H9 (cell line): ENCODE data around the gene COL4A2. TPM values are rescaled to one million over a fixed set of nuclear protein-coding genes. Genes with fewer than 3 reads are reported as not detected.

Source experiments
- DNase-seq: peaks from one replicate; pipeline ENCODE4 v3.0.0-alpha.2; 2017
- H2AFZ ChIP-seq: one replicate; pipeline ENCODE4 v1.6.1; 2013; ENCODE audit warnings: mild to moderate bottlenecking, low read length, control low read depth, moderate library complexity
- H2AK5ac ChIP-seq: 2 replicates; pipeline ENCODE4 v1.6.1; 2013; ENCODE audit warnings: low read length, control low read depth, mixed read lengths; ENCODE audit not compliant: insufficient read length
- H2BK120ac ChIP-seq: one replicate; pipeline ENCODE4 v1.6.1; 2013; ENCODE audit warnings: low read depth, mild to moderate bottlenecking, low read length, control low read depth, inconsistent platforms; ENCODE audit not compliant: poor library complexity, severe bottlenecking
- H2BK12ac ChIP-seq: 2 replicates; pipeline ENCODE4 v1.6.1; 2013; ENCODE audit warnings: low read length, control low read depth, mixed read lengths, low read depth; ENCODE audit not compliant: insufficient read length
- H2BK15ac ChIP-seq: 2 replicates; pipeline ENCODE4 v1.6.1; 2013; ENCODE audit warnings: low read depth, low read length, control low read depth
- H2BK20ac ChIP-seq: one replicate; pipeline ENCODE4 v1.6.1; 2013; ENCODE audit warnings: low read depth, mild to moderate bottlenecking, low read length, control low read depth, inconsistent platforms; ENCODE audit not compliant: poor library complexity, severe bottlenecking
- H2BK5ac ChIP-seq: 2 replicates; pipeline ENCODE4 v1.6.1; 2013; ENCODE audit warnings: low read length, control low read depth, mixed read lengths; ENCODE audit not compliant: insufficient read length
- H3K14ac ChIP-seq: 2 replicates; pipeline ENCODE4 v1.6.1; 2013; ENCODE audit warnings: low read length, control low read depth; ENCODE audit not compliant: insufficient read depth
- H3K18ac ChIP-seq: 2 replicates; pipeline ENCODE4 v1.6.1; 2013; ENCODE audit warnings: low read depth, mild to moderate bottlenecking, mixed read lengths, low read length, control low read depth; ENCODE audit not compliant: insufficient read length
- H3K23ac ChIP-seq: 2 replicates; pipeline ENCODE4 v1.6.1; 2013; ENCODE audit warnings: low read length, control low read depth, mixed read lengths, low read depth; ENCODE audit not compliant: insufficient read length
- H3K23me2 ChIP-seq: 2 replicates; pipeline ENCODE4 v1.6.1; 2013; ENCODE audit warnings: low read depth, mild to moderate bottlenecking, mixed read lengths, low read length, control low read depth; ENCODE audit not compliant: insufficient read length, poor library complexity, severe bottlenecking
- H3K27ac ChIP-seq: 2 replicates; pipeline ENCODE4 v1.5.1; 2013; ENCODE audit warnings: low read length, control low read depth, mixed read lengths, low read depth; ENCODE audit not compliant: insufficient read length
- H3K27me3 ChIP-seq: 2 replicates; pipeline ENCODE4 v1.6.1; 2013; ENCODE audit warnings: low read length, control low read depth, inconsistent platforms; ENCODE audit not compliant: insufficient read depth
- H3K4ac ChIP-seq: 2 replicates; pipeline ENCODE4 v1.6.1; 2013; ENCODE audit warnings: low read depth, mild to moderate bottlenecking, control low read depth, inconsistent platforms, low read length, moderate library complexity
- H3K4me1 ChIP-seq: 2 replicates; pipeline ENCODE4 v1.6.1; 2013; ENCODE audit warnings: low read length, control low read depth, inconsistent platforms; ENCODE audit not compliant: insufficient read depth
- H3K4me2 ChIP-seq: 2 replicates; pipeline ENCODE4 v1.6.1; 2013; ENCODE audit warnings: low read length, control low read depth, mixed read lengths; ENCODE audit not compliant: insufficient read length, insufficient read depth
- H3K56ac ChIP-seq: 2 replicates; pipeline ENCODE4 v1.6.1; 2013; ENCODE audit warnings: low read depth, mild to moderate bottlenecking, mixed read lengths, low read length, control low read depth; ENCODE audit not compliant: insufficient read length
- H3K79me1 ChIP-seq: 2 replicates; pipeline ENCODE4 v1.6.1; 2013; ENCODE audit warnings: low read depth, mild to moderate bottlenecking, moderate library complexity, low read length, control low read depth, inconsistent platforms; ENCODE audit not compliant: insufficient read depth, poor library complexity, severe bottlenecking
- H3K79me2 ChIP-seq: 2 replicates; pipeline ENCODE4 v1.6.1; 2013; ENCODE audit warnings: low read length, control low read depth, inconsistent platforms; ENCODE audit not compliant: insufficient read depth
- H3K9ac ChIP-seq: 2 replicates; pipeline ENCODE4 v1.6.1; 2013; ENCODE audit warnings: low read length, control low read depth, mixed read lengths; ENCODE audit not compliant: insufficient read length; ENCODE audit errors: extremely low read depth
- H3K9me3 ChIP-seq: one replicate; pipeline ENCODE4 v1.6.1; 2013; ENCODE audit warnings: low read depth, low read length, inconsistent platforms; ENCODE audit not compliant: control insufficient read depth
- H3T11ph ChIP-seq: one replicate; pipeline ENCODE4 v1.6.1; 2013; ENCODE audit warnings: mild to moderate bottlenecking, low read length, control low read depth, inconsistent platforms
- H4K20me1 ChIP-seq: one replicate; pipeline ENCODE4 v1.6.1; 2013; ENCODE audit not compliant: control insufficient read depth, insufficient read length, insufficient read depth
- H4K5ac ChIP-seq: 2 replicates; pipeline ENCODE4 v1.6.1; 2013; ENCODE audit warnings: low read depth, mild to moderate bottlenecking, mixed read lengths, low read length, control low read depth; ENCODE audit not compliant: insufficient read length
- H4K8ac ChIP-seq: replicated peaks from 2 replicates; pipeline ENCODE4 v1.6.1; 2013; ENCODE audit warnings: low read length, control low read depth, mixed read lengths, low read depth; ENCODE audit not compliant: insufficient read length
- H4K91ac ChIP-seq: 2 replicates; pipeline ENCODE4 v1.6.1; 2013; ENCODE audit warnings: low read depth, mild to moderate bottlenecking, moderate library complexity, mixed read lengths, low read length, control low read depth; ENCODE audit not compliant: insufficient read length
- H3K27ac Mint-ChIP-seq, 3 experiments: 2 replicates in 2 of 3; 3 replicates in 1 of 3; pipeline ENCODE4 v1.8.0; 2020 to 2021; ENCODE audit warnings: mixed read lengths in 3 of 3, mild to moderate bottlenecking in 1 of 3, moderate library complexity in 1 of 3
- H3K27me3 Mint-ChIP-seq: 2 replicates; pipeline ENCODE4 v1.8.0; 2021; ENCODE audit warnings: low read depth, mild to moderate bottlenecking, moderate library complexity, mixed read lengths
- H3K36me3 Mint-ChIP-seq, 3 experiments: 2 replicates in 2 of 3; 3 replicates in 1 of 3; pipeline ENCODE4 v1.8.0; 2020 to 2021; ENCODE audit warnings: low read depth in 3 of 3, mixed read lengths in 3 of 3; ENCODE audit not compliant: insufficient read depth in 1 of 3
- H3K4me1 Mint-ChIP-seq, 2 experiments: 2 replicates each; pipeline ENCODE4 v1.8.0; 2020; ENCODE audit warnings: mixed read lengths in 2 of 2
- H3K4me3 Mint-ChIP-seq, 2 experiments: 2 replicates in 1 of 2; 3 replicates in 1 of 2; pipeline ENCODE4 v1.8.0; 2020 to 2021; ENCODE audit warnings: mild to moderate bottlenecking in 2 of 2, mixed read lengths in 2 of 2, moderate library complexity in 1 of 2
- H3K9me3 Mint-ChIP-seq, 2 experiments: 2 replicates in 1 of 2; 3 replicates in 1 of 2; pipeline ENCODE4 v1.8.0; 2020; ENCODE audit warnings: mild to moderate bottlenecking in 2 of 2, mixed read lengths in 2 of 2, moderate library complexity in 1 of 2
- CTCF ChIP-seq: fragments of 200-600 bp; sonication (generic); conservative IDR thresholded peaks from 3 replicates; pipeline ENCODE4 v1.8.0; 2021; ENCODE audit warnings: antibody characterized with exemption, mild to moderate bottlenecking
- WGBS: extraction: QIAGEN DNeasy Blood & Tissue Kit; methylation state at CpG from one replicate; pipeline ENCODE4 v1.1.7; 2013; ENCODE audit warnings: missing lambda C conversion rate, low lambda C conversion rate, mixed read lengths; ENCODE audit not compliant: insufficient read length; ENCODE audit errors: extremely low coverage; 5-methylcytosine and 5-hydroxymethylcytosine counted together
- total RNA-seq: library from RNA; stranded (reverse); gene quantifications from 2 replicates; pipeline ENCODE4 v1.2.1, GENCODE V29; 2021

The COL4A2 gene
- total RNA-seq, 1 experiment from 2014 or later: 76.5 TPM

- no peaks in the 10 kb centered on the region for H3K4me1 ChIP-seq
- no peak overlapping the region for H2BK5ac ChIP-seq
- H3K79me1 ChIP-seq: no peaks in the 10 kb centered on the region
- H3K4ac ChIP-seq: no peak overlapping the region
- H3K23me2 ChIP-seq: no peaks in the 10 kb centered on the region
- H3K18ac ChIP-seq: no peak overlapping the region
- H3K27me3 ChIP-seq: no peaks in the 10 kb centered on the region
- no peak overlapping the region for H2AK5ac ChIP-seq
- H3K9ac ChIP-seq: no peak overlapping the region
- H4K8ac ChIP-seq: no peak overlapping the region
- H2BK20ac ChIP-seq: no peak overlapping the region
- no peak overlapping the region for H2BK120ac ChIP-seq
- TF ChIP-seq CTCF: no peak
- no CpG with 5 or more reads among the region's 3 CpGs for WGBS
- H3K27ac ChIP-seq: no peak overlapping the region
- no peak for DNase-seq
- no peaks in the 10 kb centered on the region for H3K4me1 Mint-ChIP-seq
- H2BK12ac ChIP-seq: no peak overlapping the region
- no peaks in the 10 kb centered on the region for H3K9me3 ChIP-seq
- no peak overlapping the region for H3K4me3 Mint-ChIP-seq
- no peak overlapping the region for H3K56ac ChIP-seq
- no peaks in the 10 kb centered on the region for H3K79me2 ChIP-seq
- H3K9me3 Mint-ChIP-seq: peaks cover 0 to 9% of the 10 kb centered on the region in 2 experiments; a peak in 1 of 5 replicates
- no peaks in the 10 kb centered on the region for H4K20me1 ChIP-seq
- no peak overlapping the region for H4K91ac ChIP-seq
- H3K14ac ChIP-seq: no peak overlapping the region
- H3K4me2 ChIP-seq: no peak overlapping the region
- H2BK15ac ChIP-seq: no peak overlapping the region
- H3K36me3 Mint-ChIP-seq: peaks cover 54 to 76% (median 76%) of the 10 kb centered on the region in 3 experiments
- no peak overlapping the region for H3T11ph ChIP-seq
- H3K23ac ChIP-seq: no peak overlapping the region
- H3K27me3 Mint-ChIP-seq: no peaks in the 10 kb centered on the region
- no peak overlapping the region for H2AFZ ChIP-seq
- H4K5ac ChIP-seq: no peak overlapping the region
- no peak overlapping the region for H3K27ac Mint-ChIP-seq
Observed at GRCh38 chr13:110495881-110496280, 188.8 kb downstream of the COL4A2 start.
